Measurements from ENCODE around the gene VDAC2.

Gene VDAC2

GRCh38 chr10:75175046-75175445 is 35.5 kb upstream of the VDAC2 start:
- ChIA-PET CTCF (no interaction called here), POLR2A (no interaction called here)
- DNase-seq (ENCODE audit: low read depth, low spot score): no peak
- TF ChIP-seq CTCF (IDR thresholded peaks at IDR 0.05; ENCODE audit: insufficient read depth, low read length, missing control alignments): no peak
- H3K4me3 ChIP-seq (ENCODE audit: low read depth, low read length): no peak overlapping the region

- H3K4me3 ChIP-seq (ENCODE audit: low read depth, low read length): no peak overlapping the region
- ChIA-PET CTCF (interaction anchor here (6.4 kb wide), 1 partner anchor 13 kb away, joined by 45 read pairs; no protein-coding TSS in a partner anchor), POLR2A (no interaction called here)
- TF ChIP-seq CTCF (IDR thresholded peaks at IDR 0.05; ENCODE audit: insufficient read depth, low read length, missing control alignments): no peak
- DNase-seq (ENCODE audit: low read depth, low spot score): no peak
These were observed 34.5 kb upstream of the VDAC2 start for GRCh38 chr10:75176046-75176445.

- ChIA-PET CTCF (interaction anchor here (0.6 to 16.5 kb wide), 3 partner anchors 12 to 57 kb away, joined by 3 to 302 read pairs (median 45); partner anchors contain the start of gene COMTD1), POLR2A (no interaction called here)
- no peak for TF ChIP-seq CTCF (IDR thresholded peaks at IDR 0.05; ENCODE audit: insufficient read depth, low read length, missing control alignments)
- H3K4me3 ChIP-seq (ENCODE audit: low read depth, low read length): no peak overlapping the region
- DNase-seq (ENCODE audit: low read depth, low spot score): no peak
These were observed 33.9 kb upstream of the VDAC2 start for GRCh38 chr10:75176736-75177135.

GRCh38 chr10:75179657-75180177 is 30.9 kb upstream of the VDAC2 start:
- DNase-seq (ENCODE audit: low read depth, low spot score): no peak
- TF ChIP-seq CTCF (IDR thresholded peaks at IDR 0.05; ENCODE audit: insufficient read depth, low read length, missing control alignments): no peak
- CTCF ChIA-PET: interaction anchor here (0.8 to 16.5 kb wide), 5 partner anchors 9 to 68 kb away, joined by 3 to 302 read pairs (median 3); partner anchors contain the start of genes COMTD1 and SAMD8
- H3K4me3 ChIP-seq (ENCODE audit: low read depth, low read length): no peak overlapping the region
- POLR2A ChIA-PET: no interaction called here

- H3K4me3 ChIP-seq (ENCODE audit: low read depth, low read length): no peak overlapping the region
- DNase-seq (ENCODE audit: low read depth, low spot score): no peak
- ChIA-PET POLR2A (interaction anchor here (0.6 kb wide), 1 partner anchor 221 kb away, joined by 3 read pairs; the partner anchor contains the start of gene ZNF503), CTCF (interaction anchor here (0.9 to 16.5 kb wide), 3 partner anchors 8 to 53 kb away, joined by 3 to 302 read pairs (median 45); partner anchors contain the start of gene COMTD1)
- TF ChIP-seq CTCF (IDR thresholded peaks at IDR 0.05; ENCODE audit: insufficient read depth, low read length, missing control alignments): no peak
These were observed 30.0 kb upstream of the VDAC2 start for GRCh38 chr10:75180592-75180991.

- CTCF ChIA-PET: interaction anchor here (0.9 to 16.5 kb wide), 3 partner anchors 8 to 52 kb away, joined by 3 to 302 read pairs (median 45); partner anchors contain the start of gene COMTD1
- no peak for DNase-seq (ENCODE audit: low read depth, low spot score)
- no peak for TF ChIP-seq CTCF (IDR thresholded peaks at IDR 0.05; ENCODE audit: insufficient read depth, low read length, missing control alignments)
These were observed 29.5 kb upstream of the VDAC2 start for GRCh38 chr10:75181073-75181472.

More at GRCh38 chr10:75181073-75181472, 29.5 kb upstream of the VDAC2 start:
- H3K4me3 ChIP-seq (ENCODE audit: low read depth, low read length): no peak overlapping the region
- POLR2A ChIA-PET: interaction anchor here (0.6 kb wide), 1 partner anchor 221 kb away, joined by 3 read pairs; the partner anchor contains the start of gene ZNF503
